Chondrocyte (in vitro differentiated cells): ENCODE results near the gene CPT1A. TPM values are rescaled to one million over a fixed set of nuclear protein-coding genes. Genes with fewer than 3 reads are reported as not detected.

Experiments
- DNase-seq: peaks from one replicate; pipeline ENCODE4 v3.0.0; 2021; ENCODE audit warnings: mixed read lengths, low spot score
- H3K27ac Mint-ChIP-seq: one replicate; pipeline ENCODE4 v1.8.0; 2021; ENCODE audit warnings: mild to moderate bottlenecking, moderate library complexity, mixed read lengths; ENCODE audit not compliant: unreplicated experiment
- H3K27me3 Mint-ChIP-seq: 2 replicates; pipeline ENCODE4 v1.8.0; 2021; ENCODE audit warnings: low read depth, mixed read lengths
- H3K36me3 Mint-ChIP-seq: 2 replicates; pipeline ENCODE4 v1.8.0; 2021; ENCODE audit warnings: low read depth, mixed read lengths
- H3K4me1 Mint-ChIP-seq: 2 replicates; pipeline ENCODE4 v1.8.0; 2021; ENCODE audit warnings: low read depth, mild to moderate bottlenecking, mixed read lengths
- H3K4me3 Mint-ChIP-seq: one replicate; pipeline ENCODE4 v1.8.0; 2021; ENCODE audit warnings: mild to moderate bottlenecking, moderate library complexity, mixed read lengths; ENCODE audit not compliant: unreplicated experiment
- H3K9me3 Mint-ChIP-seq: 2 replicates; pipeline ENCODE4 v1.8.0; 2021; ENCODE audit warnings: low read depth, mixed read lengths
- total RNA-seq: library from RNA; stranded (reverse); gene quantifications from 3 replicates; pipeline ENCODE4 v1.2.1, GENCODE V29; 2021
- TF ChIP-seq, protein P1 (sequence below): fragments of 200-600 bp; sonication (generic); IDR thresholded peaks from 2 replicates; pipeline ENCODE4 v1.5.0; 2021; ENCODE audit warnings: antibody characterized with exemption, mild to moderate bottlenecking, moderate library complexity

CPT1A gene
- total RNA-seq, 1 donor from 2014 or later, result 58.8 TPM

DNA sequence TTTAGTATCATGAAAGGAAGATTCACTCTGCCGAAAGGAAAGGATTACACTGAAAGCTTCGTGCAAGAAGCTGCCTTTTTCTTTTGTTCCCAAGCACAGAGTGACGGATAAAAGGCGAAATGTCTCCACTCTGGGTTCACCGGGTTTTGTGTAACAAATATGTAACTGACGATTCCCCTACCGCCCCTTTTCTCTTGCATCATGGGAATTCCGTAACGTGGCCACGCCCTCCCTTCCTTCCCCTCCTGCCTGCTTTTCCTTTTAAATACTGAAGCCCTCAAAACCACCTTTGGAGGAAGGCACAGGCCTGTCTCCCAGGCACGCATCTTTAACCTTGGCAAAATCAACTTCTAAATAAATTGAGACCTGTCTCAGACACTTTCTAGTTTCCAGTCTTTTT, 74.0 kb downstream of the CPT1A start:
- Mint-ChIP-seq H3K27me3 (no peaks in the 10 kb centered on the region), H3K27ac (no peak overlapping the region), H3K4me3 (no peak overlapping the region), H3K4me1 (peaks cover 12% of the 10 kb centered on the region), H3K9me3 (no peaks in the 10 kb centered on the region), H3K36me3 (peaks cover 51% of the 10 kb centered on the region)
- TF ChIP-seq, protein P1, sequence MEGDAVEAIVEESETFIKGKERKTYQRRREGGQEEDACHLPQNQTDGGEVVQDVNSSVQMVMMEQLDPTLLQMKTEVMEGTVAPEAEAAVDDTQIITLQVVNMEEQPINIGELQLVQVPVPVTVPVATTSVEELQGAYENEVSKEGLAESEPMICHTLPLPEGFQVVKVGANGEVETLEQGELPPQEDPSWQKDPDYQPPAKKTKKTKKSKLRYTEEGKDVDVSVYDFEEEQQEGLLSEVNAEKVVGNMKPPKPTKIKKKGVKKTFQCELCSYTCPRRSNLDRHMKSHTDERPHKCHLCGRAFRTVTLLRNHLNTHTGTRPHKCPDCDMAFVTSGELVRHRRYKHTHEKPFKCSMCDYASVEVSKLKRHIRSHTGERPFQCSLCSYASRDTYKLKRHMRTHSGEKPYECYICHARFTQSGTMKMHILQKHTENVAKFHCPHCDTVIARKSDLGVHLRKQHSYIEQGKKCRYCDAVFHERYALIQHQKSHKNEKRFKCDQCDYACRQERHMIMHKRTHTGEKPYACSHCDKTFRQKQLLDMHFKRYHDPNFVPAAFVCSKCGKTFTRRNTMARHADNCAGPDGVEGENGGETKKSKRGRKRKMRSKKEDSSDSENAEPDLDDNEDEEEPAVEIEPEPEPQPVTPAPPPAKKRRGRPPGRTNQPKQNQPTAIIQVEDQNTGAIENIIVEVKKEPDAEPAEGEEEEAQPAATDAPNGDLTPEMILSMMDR, result no peak
- no peak for DNase-seq

DNA sequence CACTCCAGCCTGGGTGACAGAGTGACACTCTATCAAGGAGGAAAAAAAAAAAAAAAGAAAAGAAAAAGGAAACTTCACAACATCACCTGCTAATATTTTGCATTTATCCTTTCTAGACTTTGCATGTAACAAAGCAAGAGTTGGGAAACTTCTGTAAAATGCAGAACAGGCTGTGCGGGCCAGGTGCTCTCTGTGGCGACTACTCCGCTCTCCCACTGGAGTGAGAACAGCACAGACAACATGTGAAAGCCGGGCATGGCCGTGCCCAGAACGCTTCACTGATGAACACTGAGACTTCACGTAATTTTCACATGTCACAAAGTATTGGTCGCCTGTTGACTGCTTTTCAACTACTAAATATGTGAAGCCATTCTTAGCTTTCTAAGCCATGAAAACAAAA, 74.9 kb downstream of the CPT1A start:
- Mint-ChIP-seq H3K9me3 (no peaks in the 10 kb centered on the region), H3K4me1 (peaks cover 12% of the 10 kb centered on the region), H3K36me3 (peaks cover 55% of the 10 kb centered on the region), H3K27me3 (no peaks in the 10 kb centered on the region), H3K27ac (no peak overlapping the region), H3K4me3 (no peak overlapping the region)
- DNase-seq, result no peak
- TF ChIP-seq, protein P1, result no peak

DNA sequence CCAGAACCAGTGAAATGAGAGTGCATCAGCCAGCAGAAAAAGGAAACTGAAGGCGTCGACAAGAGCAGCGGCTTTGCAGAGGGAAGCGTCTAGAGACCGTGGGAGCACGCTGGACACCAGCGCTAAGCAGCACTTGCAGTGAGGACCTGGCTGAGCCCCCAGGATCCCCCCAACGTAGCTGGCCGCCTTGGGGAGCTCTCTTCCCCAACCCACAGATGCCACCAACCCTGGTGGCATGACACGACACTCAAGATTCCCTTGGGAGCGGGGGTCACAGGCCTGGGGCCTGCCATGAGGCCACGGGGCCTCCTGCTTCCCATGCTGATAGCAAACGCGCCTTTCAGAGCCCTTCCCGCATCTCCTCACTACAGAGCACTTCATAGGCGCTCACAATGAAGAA, 77.0 kb downstream of the CPT1A start:
- Mint-ChIP-seq H3K4me3 (no peak overlapping the region), H3K27me3 (no peaks in the 10 kb centered on the region), H3K4me1 (peaks cover 12% of the 10 kb centered on the region), H3K36me3 (peaks cover 47% of the 10 kb centered on the region), H3K9me3 (no peaks in the 10 kb centered on the region), H3K27ac (no peak overlapping the region)
- no peak for DNase-seq
- TF ChIP-seq, protein P1, result no peak

DNA sequence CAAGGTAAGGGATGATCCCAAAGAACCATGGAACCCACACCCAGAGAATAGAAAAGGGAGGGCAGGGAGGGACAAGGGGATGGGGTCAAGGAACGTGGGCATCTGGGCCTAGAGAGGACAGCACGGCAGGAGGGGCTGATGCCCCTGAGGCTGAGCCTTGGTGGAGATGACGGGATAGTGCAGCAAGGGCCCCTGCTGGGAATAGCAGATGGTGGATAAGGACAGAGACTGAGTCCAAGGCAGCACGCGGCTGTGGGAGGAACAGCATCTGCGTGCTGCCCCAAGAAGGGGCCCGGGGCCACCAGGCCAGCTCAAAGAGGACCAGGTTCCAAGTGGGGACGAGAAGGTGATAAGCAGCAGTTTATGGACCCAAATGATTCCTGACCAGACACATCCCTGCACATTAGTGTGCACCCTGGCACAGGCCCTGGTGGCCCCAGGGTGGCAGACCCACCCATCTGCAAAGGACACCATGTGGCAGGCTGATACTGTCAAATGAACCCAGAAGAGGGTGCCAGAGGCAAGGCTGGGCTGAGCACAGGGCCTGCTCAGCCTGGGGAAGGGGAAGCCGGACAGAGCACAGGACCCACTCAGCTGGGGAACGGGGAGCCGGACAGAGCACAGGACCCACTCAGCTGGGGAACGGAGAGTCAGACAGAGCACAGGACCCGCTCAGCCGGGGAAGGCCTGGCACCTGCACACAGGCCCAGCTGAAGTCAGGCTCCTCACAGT, 77.6 kb downstream of the CPT1A start:
- TF ChIP-seq, protein P1, result peak; percentile 62
- peaks cover 12% of the 10 kb centered on the region for H3K4me1 Mint-ChIP-seq
- H3K36me3 Mint-ChIP-seq, result peaks cover 49% of the 10 kb centered on the region
- H3K27me3 Mint-ChIP-seq, result no peaks in the 10 kb centered on the region
- H3K9me3 Mint-ChIP-seq, result no peaks in the 10 kb centered on the region
- no peak overlapping the region for H3K27ac Mint-ChIP-seq
- H3K4me3 Mint-ChIP-seq, result no peak overlapping the region
- no peak for DNase-seq

GRCh38 chr11:68763181-68763721, 78.5 kb downstream of the CPT1A start:
- no peak overlapping the region for H3K27ac Mint-ChIP-seq

More at GRCh38 chr11:68763181-68763721, 78.5 kb downstream of the CPT1A start:
- Mint-ChIP-seq H3K27me3 (no peaks in the 10 kb centered on the region), H3K4me3 (no peak overlapping the region), H3K4me1 (peaks cover 12% of the 10 kb centered on the region), H3K9me3 (no peaks in the 10 kb centered on the region), H3K36me3 (peaks cover 43% of the 10 kb centered on the region)
- no peak for DNase-seq
- TF ChIP-seq, protein P1, result no peak
